ENCODE data around the gene ERBB4.
"Not testable (repeated sequence)": the region's sequence is repeated elsewhere in the genome, so short reads cannot be mapped to it uniquely, and the experiment has no call there.

Gene ERBB4

DNA sequence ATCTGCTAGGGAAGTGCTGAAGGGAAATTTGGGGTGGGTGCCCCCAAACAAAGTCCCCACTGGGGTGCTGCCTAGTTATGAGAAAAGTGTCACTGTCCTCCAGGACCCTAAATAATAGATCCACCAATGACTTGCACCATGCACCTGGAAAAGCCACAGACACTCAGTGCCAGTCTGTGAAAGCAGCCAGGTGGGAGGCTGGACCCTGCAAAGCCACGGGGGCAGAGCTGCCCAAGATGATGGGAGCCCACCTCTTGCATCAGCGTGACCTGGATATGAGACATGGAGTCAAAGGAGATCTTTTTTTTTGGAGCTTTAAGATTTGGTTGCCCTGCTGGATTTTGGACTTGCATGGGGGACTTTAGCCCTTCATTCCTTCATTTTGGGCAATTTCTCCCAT, 431.6 kb downstream of the ERBB4 start:
- in situ Hi-C loops (cut with MboI; ENCODE audit: low sequenced_read_pairs), result no loop called here

DNA sequence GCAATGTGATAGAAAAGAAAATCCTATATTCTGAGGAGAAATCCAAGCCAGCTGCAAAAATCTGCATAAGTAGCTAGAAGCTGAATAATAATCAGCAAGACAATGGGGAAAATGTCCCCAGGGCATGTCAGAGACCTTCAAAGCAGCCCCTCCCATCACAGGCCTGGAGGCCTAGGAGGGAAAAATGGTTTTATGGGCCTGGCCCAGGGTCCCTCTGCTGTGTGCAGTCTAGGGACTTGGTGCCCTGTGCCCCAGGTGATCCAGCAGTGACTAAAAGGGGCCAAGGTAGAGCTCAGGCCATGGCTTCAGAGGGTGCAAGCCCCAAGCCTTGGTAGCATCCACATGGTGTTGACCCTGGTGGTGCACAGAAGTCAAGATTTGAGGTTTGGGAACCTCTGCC, 432.1 kb downstream of the ERBB4 start:
- in situ Hi-C loops (cut with MboI; ENCODE audit: low sequenced_read_pairs), result not testable (repeated sequence)

DNA sequence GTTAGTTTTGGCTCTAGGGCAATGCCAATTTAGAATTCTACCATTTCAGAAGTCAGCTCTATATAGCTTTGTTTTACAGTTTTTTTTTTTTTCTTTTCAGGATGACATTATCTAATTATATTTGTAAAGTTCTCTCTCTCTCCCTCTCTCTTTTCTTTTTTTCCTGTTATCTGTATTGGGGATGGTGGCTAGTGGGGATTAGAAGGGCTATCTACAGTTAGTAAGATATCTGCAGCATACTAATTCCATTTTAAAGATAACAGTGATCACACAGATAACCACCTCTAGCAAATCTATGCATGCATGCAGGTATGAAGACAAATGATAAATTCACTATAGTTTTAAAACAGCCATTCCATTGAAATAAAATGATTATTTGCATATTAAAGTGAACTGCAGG, 438.9 kb downstream of the ERBB4 start:
- in situ Hi-C loops (cut with MboI; ENCODE audit: low sequenced_read_pairs), result no loop called here

DNA sequence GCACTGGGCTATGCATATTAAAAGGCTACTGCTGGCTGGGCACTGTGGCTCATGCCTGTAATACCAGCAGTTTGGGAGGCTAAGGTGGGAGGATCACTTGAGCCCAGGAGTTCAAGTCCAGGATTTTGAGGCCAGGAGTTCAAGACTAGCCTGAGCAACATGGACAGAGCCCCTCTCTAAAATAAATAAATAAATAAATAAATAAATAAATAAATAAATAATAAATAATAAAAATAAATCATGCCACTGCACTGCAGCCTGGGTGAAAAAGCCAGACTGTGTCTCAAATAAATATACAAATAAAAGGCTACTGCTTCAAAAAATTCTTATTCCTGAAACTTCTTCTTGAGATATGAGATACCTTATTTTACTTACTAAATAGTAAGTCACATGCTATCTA, 439.6 kb downstream of the ERBB4 start:
- in situ Hi-C loops (cut with MboI; ENCODE audit: low sequenced_read_pairs), result no loop called here

DNA sequence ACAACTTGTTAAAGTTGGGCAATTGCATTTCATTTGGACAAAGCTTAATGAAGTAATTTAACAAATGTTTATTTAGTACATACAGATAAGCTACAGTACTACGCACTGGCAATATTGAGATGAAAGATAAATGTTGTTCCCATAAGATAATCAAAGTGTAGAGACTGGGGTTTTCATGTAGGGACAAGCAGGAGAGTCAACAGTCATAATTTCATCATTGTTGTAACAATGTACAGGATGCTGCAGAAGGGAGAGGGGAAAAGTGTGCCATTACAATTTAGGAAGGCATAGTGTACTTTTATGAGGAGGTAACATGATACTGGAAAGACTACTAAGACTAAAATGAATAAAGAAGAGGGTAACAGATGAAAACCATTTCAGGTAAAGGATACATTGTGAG, 441.6 kb downstream of the ERBB4 start:
- in situ Hi-C loops (cut with MboI; ENCODE audit: low sequenced_read_pairs), result no loop called here

DNA sequence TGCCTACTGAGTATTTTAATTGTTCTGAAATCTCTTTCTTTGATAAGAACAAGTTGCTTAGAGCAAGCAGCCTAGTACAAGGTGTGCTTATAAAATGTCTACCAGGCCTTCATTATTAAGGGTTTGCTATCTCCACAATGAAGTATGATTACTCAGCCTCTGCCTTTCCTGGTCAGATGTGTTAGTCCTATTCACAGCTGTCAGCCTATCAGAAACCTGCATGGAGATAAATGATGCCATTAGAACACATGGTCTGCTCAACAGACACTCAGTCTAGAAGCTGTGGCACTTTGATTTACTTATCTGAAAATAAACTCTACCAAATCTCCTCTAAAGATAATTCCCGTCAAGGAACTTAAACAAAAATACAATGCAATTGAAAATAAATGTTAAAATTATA, 448.7 kb downstream of the ERBB4 start:
- in situ Hi-C loops (cut with MboI; ENCODE audit: low sequenced_read_pairs), result no loop called here

DNA sequence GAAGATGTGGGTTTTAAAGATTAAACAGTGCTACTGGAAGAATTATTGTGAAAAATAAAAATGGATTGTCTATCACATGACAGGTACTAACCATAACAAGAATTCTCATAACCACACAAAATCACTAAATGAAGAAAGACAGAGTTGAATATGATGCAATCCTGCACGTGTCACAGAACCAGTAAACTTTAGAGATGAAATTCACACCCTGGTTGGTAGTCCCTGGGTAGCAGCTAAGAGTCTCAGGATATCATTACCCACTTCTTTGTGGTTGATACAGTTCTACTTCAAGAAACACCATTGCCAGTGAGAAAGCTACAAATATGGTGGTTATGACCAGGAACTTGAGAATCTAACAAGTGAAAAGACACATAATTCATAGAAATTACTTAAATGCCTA, 450.2 kb downstream of the ERBB4 start:
- in situ Hi-C loops (cut with MboI; ENCODE audit: low sequenced_read_pairs), result no loop called here

DNA sequence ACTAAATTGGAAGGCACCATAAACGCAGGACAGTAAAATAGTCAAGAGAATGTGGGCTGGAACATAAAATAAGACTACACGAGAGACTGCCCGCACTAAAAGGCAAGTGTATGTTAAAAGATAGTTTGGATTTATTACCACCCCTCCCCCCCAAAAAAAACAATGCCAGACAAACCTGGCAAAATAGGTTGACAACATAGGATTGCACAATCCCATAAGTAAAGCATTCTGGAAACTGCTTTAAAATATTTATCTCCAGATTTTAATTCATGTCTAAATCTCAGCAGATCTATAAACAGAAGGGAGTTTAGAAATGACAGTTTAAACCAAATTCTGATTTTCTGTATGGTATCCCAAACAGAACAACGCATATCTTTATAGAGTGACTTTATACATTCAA, 455.1 kb downstream of the ERBB4 start:
- in situ Hi-C loops (cut with MboI; ENCODE audit: low sequenced_read_pairs), result no loop called here

DNA sequence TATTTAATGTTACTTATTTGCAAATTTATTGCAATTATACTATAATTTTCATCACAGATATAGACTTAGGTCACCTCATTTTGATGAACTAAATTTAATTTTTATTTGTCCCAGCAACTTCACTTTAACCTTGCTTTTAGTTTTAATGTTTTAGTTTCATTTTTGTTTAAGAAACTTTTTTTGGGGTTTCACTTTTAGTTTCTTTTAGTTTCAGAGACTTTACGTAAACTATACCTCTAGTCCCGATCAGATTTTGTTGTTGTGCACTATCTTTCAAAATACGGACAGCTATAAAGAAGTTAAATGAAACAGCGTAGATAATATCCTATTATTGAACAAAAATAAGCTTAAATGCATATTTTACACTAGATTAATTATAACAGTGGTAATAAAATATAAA, 460.5 kb downstream of the ERBB4 start:
- in situ Hi-C loops (cut with MboI; ENCODE audit: low sequenced_read_pairs), result no loop called here

DNA sequence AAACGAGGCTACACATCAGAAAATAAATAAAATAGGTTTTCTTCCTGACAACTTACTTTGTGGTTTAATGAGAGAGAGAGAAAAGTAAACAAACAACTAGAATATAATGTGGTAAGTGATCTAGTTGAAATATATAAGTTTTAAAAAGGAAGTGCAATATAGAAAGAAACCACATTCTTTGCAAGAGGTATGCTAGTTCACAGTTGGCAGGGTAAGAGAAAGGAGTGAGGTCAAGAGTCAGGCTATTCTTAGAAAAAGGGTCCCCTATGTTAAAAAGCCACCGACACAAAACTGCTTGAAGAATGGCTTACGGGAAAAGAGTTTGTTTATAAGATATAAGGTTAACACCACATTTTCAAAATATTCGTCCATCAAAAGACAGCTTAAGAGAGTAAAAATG, 462.1 kb downstream of the ERBB4 start:
- in situ Hi-C loops (cut with MboI; ENCODE audit: low sequenced_read_pairs), result no loop called here

DNA sequence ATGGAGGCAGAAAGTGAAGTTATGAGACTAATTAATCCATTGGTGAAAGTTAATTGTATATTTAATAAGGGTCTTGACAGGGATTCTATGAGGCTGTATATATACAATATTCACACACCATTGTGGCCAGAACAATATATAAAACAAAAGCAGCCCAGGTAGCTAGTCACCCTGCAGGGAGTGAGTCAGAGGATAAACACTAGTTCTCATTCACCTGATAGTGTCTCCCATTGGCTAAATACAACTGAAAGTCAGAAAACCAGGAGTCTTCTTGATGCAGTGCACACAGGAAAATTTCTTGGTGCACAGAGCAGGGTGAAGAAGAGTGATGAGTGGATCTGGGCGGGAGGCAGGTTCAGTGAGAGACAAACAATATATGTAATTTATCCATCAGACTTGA, 465.2 kb downstream of the ERBB4 start:
- in situ Hi-C loops (cut with MboI; ENCODE audit: low sequenced_read_pairs), result no loop called here

DNA sequence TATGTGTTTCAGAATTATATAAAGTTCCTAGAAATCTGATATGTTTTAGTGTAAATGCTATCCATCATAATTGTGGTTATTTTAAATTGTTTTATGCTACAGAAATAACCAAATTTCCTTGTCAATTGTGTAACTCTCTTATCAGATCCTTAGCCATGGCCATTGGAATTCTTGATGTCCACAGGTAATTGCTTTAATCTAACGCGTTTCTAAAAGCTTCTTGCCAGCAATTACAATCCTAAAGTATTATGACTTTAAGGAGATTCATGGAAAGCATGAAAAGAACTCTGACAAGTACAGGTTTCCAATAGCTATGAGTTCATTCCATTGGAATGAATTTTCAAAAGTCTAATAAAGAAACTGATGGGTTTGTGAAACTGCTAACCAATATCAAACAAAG, 472.1 kb downstream of the ERBB4 start:
- in situ Hi-C loops (cut with MboI; ENCODE audit: low sequenced_read_pairs), result no loop called here

DNA sequence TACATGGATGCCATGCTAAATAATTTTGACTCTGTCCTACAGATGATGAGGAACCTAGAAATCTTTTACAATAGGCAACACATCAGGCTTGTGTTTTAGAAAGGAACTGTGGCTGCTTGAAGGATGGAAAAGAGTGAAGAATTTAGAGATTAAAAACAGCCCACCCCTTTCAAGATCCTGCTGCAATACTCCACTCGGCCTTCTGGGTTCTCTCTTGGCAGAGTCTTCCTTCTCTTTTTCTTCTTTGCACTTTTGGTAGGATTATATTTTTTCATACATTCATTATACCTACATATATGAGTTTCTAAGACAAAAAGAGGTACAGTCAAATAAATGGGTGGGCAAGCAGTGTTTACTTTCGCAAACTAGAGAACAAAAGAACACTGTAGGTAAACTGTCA, 474.3 kb downstream of the ERBB4 start:
- in situ Hi-C loops (cut with MboI; ENCODE audit: low sequenced_read_pairs), result no loop called here

DNA sequence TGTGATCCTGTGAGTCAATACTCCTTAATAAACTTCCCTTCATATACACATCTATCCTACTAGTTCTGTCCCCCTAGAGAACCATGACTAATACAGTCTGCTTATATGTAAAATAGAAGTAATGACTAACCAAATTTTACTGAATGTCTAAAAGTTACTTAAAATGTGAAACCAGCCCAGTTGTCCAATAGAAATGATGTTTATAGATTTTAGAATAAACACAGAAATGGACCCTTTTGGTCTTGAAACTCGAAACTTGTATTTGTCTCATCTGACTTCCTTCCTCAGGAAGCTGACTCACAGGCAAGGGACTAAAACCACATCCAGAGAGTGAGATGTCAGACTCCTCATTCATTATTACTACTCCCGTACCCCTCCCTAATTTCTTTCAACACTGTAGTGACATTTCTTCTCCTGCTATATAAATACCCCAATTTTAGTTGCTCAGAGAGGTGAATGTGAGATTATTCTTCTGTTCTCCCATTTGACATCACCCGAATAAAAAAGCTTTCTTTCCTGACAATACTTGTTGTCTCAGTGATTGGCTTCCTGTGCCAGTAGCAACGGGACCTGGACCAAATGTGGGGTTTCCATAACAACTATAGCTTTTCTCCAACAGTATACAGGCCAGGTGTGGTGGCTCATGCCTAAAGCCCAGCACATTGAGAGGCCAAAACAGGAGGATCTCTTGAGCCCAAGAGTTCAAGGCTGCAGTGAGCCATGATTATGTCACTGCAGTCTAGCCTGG, 486.0 kb downstream of the ERBB4 start:
- in situ Hi-C loops (cut with MboI; ENCODE audit: low sequenced_read_pairs), result no loop called here

DNA sequence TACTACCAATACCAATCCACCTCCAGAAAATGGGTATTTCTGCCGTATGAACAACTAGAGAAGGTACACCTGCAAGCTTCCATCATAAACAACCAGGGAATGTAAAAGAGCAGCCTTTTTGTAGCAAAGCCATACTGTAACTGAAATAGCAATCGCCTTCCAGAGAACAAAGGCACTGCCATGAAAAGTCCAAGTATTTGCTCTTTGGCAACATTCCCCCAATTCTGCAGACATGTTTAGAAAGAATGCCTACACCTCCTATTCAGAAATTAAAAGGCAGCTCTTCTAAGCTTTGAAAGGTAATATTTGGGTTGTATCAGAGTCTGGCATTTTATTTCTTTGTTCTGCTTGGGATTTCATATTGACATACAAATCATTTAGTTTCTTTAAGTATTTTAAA, 487.7 kb downstream of the ERBB4 start:
- in situ Hi-C loops (cut with MboI; ENCODE audit: low sequenced_read_pairs), result no loop called here

DNA sequence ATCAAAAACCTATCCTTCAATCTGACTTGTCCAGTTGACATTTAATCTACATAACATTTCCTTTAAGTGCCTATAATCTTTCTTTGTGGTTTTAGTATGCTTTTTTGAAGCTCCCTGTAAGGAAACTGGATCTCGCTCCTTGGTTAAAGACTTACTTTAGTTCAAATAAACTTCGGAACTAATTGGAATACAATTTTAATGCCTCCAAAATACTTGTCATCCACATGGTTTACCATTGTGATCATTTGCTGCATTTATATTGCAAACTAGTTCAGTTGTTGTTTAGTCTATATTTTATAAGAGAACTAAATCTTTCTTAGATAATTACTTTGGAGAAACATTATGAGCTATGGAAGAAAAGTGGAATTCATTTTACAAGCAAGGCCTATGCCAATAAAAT, 496.0 kb downstream of the ERBB4 start:
- in situ Hi-C loops (cut with MboI; ENCODE audit: low sequenced_read_pairs), result no loop called here

DNA sequence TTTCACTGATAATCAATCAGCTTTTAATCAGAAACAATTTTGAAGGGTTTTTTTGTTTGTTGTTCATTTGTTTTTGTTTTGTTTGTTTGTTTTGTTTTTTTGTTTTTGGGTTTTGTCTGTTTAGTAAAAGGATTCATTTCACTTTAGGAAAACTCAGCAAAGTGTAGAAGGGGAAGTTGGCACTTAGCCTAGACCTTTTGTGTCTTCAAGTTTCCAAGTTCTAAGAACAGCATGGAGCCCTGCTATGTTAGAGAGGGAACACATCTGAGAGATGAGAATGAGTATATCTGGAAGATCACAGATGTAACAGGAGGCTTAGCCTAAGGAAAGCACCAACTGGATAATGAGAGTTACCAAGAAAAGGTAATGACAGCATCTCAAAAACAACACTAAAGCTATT, 501.5 kb downstream of the ERBB4 start:
- in situ Hi-C loops (cut with MboI; ENCODE audit: low sequenced_read_pairs), result no loop called here

DNA sequence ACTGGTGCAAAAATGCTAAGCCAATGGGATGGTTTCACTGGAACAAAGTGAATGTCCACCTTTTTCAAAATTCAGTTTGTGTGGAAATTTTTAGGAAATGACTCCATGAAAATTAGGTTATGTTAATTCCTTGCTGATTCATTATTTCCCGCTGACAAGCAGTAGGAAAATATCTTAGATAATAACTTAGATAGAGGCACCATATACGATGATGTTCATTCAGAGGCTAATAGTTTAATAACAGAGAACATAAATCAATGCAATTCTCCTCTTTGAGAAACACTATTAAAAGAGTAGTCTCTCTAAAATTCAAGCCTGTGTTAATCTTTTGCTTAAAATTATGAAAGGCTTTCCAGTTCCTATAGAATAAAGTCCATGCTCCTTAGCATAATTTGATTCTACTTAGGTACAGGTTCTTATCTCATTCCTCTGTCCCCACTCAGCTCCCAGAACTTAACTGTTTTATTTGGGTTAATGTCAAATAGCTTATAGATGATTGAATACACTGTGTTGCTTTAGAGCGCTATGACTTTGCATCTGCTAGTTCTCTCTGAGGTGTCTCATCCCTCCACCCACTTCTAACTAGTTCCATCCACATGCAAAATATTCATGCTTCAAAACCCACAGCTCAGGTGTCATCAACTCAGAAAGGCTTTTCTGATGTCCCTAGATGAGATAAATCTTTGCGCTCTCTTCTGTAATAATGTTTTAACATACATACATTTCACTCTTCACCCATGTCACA, 503.6 kb downstream of the ERBB4 start:
- in situ Hi-C loops (cut with MboI; ENCODE audit: low sequenced_read_pairs), result no loop called here

DNA sequence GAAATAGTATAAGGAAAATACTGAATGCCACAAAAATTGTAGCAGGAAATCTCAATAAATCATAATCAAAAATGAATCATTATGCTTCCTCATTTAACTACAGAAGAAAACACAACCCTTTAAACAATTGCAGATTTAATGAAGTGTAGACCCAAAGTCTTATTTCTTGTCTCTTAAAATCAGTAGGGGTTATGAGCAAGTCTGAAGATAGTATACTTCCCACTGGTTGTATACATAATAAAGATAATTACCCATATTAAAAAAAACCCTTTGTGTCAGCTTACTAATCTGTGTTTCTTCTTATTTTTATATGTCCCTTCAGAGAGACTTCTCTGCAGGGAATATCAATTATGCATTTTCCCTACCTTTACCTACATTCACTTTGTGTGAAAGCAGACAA, 504.7 kb downstream of the ERBB4 start:
- in situ Hi-C loops (cut with MboI; ENCODE audit: low sequenced_read_pairs), result no loop called here

DNA sequence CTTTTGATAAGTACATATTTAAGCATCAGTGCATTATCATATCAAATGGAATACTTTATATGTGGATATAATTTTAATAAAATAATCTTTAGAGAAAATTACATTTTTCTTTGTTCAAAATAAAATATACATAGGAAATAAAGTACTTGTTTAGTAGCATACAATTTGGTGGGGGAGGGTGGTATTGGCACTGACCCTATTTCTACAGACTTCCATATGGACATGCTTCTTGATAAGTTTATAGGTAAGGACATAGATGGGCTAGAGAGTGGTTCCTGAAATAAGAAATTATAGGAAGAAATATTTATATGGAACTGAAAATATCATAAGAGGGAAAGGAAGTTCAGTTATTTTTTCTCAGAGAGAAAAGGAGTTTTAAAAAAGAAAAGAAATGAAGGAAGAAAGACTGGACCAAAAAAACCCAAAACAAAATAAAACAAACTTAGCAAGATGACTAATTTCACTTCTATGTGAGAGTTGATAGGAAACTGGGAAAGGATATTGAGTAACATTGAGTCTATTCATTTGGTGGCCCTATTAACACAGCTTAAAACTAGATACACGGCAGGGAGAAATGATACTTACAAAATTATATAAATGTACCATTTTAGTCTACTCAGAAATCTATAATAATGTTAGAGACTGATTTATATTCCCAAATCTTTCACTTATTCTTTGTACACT, 505.9 kb downstream of the ERBB4 start:
- in situ Hi-C loops (cut with MboI; ENCODE audit: low sequenced_read_pairs), result no loop called here

DNA sequence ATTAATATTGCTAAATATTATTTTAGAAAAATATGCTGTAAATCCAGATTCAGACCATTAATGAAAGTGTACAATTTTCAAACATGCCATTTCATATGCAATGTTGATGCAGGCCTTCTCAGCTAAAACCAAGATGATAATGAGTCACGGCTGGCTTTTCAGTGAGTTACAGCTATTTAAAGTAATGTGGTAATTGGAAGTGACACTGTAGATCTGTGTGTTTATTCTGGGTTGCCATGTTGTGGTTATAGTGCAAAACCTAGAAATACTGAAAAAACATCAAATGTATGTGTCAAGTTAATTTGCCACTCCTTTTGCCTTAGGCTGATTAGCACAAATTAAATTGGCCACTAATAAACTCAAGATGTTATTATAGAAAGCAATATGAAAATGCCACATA, 506.6 kb downstream of the ERBB4 start:
- in situ Hi-C loops (cut with MboI; ENCODE audit: low sequenced_read_pairs), result no loop called here

DNA sequence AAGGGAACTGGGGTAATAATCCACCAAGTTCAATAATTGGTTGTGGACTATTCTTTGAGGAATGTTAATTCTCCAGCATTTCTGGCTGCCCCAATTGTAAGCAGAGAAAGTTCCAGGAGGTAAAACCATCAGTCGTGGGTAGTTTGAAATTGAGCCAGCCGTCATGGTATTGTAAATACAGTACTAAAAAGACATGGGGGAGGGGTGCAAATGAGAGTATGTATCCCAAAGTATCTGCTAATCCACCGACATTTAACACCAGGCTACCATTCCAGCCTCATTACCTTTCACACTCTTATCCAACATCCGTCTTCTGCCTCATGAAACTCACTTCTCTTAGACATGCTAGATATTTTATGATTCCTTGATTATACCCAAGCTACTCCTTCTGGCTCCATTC, 507.9 kb downstream of the ERBB4 start:
- in situ Hi-C loops (cut with MboI; ENCODE audit: low sequenced_read_pairs), result no loop called here

All from HL-60/S4 treated with retinoic acid at 250 ng/mL for 4 days and 3 days (cell line).